CD14-positive monocyte (primary cell): ENCODE results near the gene HTR1B. TPM values are rescaled to one million over a fixed set of nuclear protein-coding genes. Genes with fewer than 3 reads are reported as not detected.

Source experiments
- DNase-seq, 3 donors: peaks; one replicate each; pipeline ENCODE4 v3.0.0-alpha.2; 2011 to 2022
- H2AFZ ChIP-seq: 2 replicates; pipeline ENCODE4 v1.6.0; 2012; ENCODE audit warnings: mild to moderate bottlenecking, low read depth, low read length, inconsistent platforms; ENCODE audit not compliant: insufficient read depth, poor library complexity, severe bottlenecking
- H3K27ac ChIP-seq, 2 donors: 1 replicate in 1 of 2; 2 replicates in 1 of 2; pipeline ENCODE4 v1.5.1; 2012 to 2013; ENCODE audit warnings: low read length in 2 of 2, control low read depth in 1 of 2, inconsistent platforms in 1 of 2, low read depth in 1 of 2, mild to moderate bottlenecking in 1 of 2
- H3K27me3 ChIP-seq, 2 donors: one replicate each; pipeline versions ENCODE4 v1.6.0 to v1.6.1; 2011 to 2013; ENCODE audit warnings: low read length in 2 of 2; ENCODE audit not compliant: control insufficient read depth in 2 of 2, insufficient read depth in 2 of 2
- H3K36me3 ChIP-seq, 2 donors: replicated peaks in 1 of 2; 1 replicate in 1 of 2; 2 replicates in 1 of 2; pipeline versions ENCODE4 v1.5.1 to v1.6.1; 2012 to 2013; ENCODE audit warnings: low read length in 2 of 2, control low read depth in 1 of 2, inconsistent platforms in 1 of 2, mild to moderate bottlenecking in 1 of 2; ENCODE audit not compliant: insufficient read depth in 2 of 2, control insufficient read depth in 1 of 2
- H3K4me1 ChIP-seq, 2 donors: 1 replicate in 1 of 2; 2 replicates in 1 of 2; pipeline versions ENCODE4 v1.5.1 to v1.6.1; 2012 to 2013; ENCODE audit warnings: low read length in 2 of 2, control low read depth in 1 of 2, inconsistent platforms in 1 of 2, mild to moderate bottlenecking in 1 of 2, moderate library complexity in 1 of 2; ENCODE audit not compliant: insufficient read depth in 2 of 2, control insufficient read depth in 1 of 2
- H3K4me2 ChIP-seq: replicated peaks from 2 replicates; pipeline ENCODE3; 2012; ENCODE audit warnings: low read length, moderate library complexity, mild to moderate bottlenecking; ENCODE audit not compliant: poor library complexity, severe bottlenecking; ENCODE audit errors: extremely low read depth
- H3K4me3 ChIP-seq, 3 experiments: fragments of 200-600 bp in 1 of 3; sonication (generic) in 1 of 3; replicated peaks in 1 of 3; 1 replicate in 2 of 3; 2 replicates in 1 of 3; pipeline ENCODE4 v1.5.1; 2011 to 2013; ENCODE audit warnings: low read length in 3 of 3, mild to moderate bottlenecking in 3 of 3, control low read depth in 2 of 3, low read depth in 2 of 3, inconsistent platforms in 1 of 3, moderate library complexity in 1 of 3
- H3K79me2 ChIP-seq: 2 replicates; pipeline ENCODE4 v1.6.0; 2012; ENCODE audit warnings: mild to moderate bottlenecking, control low read depth, inconsistent platforms, low read length, moderate library complexity; ENCODE audit not compliant: insufficient read depth
- H3K9ac ChIP-seq: 2 replicates; pipeline ENCODE4 v1.6.0; 2017; ENCODE audit warnings: low read length, mild to moderate bottlenecking; ENCODE audit not compliant: insufficient read depth, poor library complexity, severe bottlenecking
- H3K9me3 ChIP-seq, 2 donors: replicated peaks in 1 of 2; 1 replicate in 1 of 2; 2 replicates in 1 of 2; pipeline versions ENCODE4 v1.5.1 to v1.6.1; 2012 to 2013; ENCODE audit warnings: low read length in 2 of 2, control low read depth in 1 of 2; ENCODE audit not compliant: control insufficient read depth in 1 of 2, insufficient read depth in 1 of 2
- H4K20me1 ChIP-seq: 2 replicates; pipeline ENCODE4 v1.6.0; 2012; ENCODE audit warnings: mild to moderate bottlenecking, low read length, control low read depth, moderate library complexity; ENCODE audit not compliant: insufficient read depth
- H3K27ac Mint-ChIP-seq, 7 donors: one replicate each; pipeline ENCODE4 v1.8.0; 2020; ENCODE audit warnings: mild to moderate bottlenecking in 7 of 7, mixed read lengths in 7 of 7, moderate library complexity in 6 of 7, inconsistent platforms in 2 of 7
- H3K27me3 Mint-ChIP-seq, 3 donors: one replicate each; pipeline ENCODE4 v1.8.0; 2021 to 2022; ENCODE audit warnings: low read depth in 3 of 3, mild to moderate bottlenecking in 3 of 3, mixed read lengths in 3 of 3, moderate library complexity in 3 of 3, inconsistent platforms in 1 of 3
- H3K36me3 Mint-ChIP-seq, 2 donors: one replicate each; pipeline ENCODE4 v1.8.0; 2020; ENCODE audit warnings: mixed read lengths in 2 of 2, inconsistent platforms in 1 of 2, mild to moderate bottlenecking in 1 of 2
- H3K4me1 Mint-ChIP-seq: one replicate; pipeline ENCODE4 v1.8.0; 2020; ENCODE audit warnings: mild to moderate bottlenecking, mixed read lengths
- H3K4me3 Mint-ChIP-seq, 2 donors: one replicate each; pipeline ENCODE4 v1.8.0; 2020; ENCODE audit warnings: mild to moderate bottlenecking in 2 of 2, mixed read lengths in 2 of 2, moderate library complexity in 1 of 2
- H3K9me3 Mint-ChIP-seq, 7 donors: one replicate each; pipeline ENCODE4 v1.8.0; 2020 to 2022; ENCODE audit warnings: mixed read lengths in 7 of 7, mild to moderate bottlenecking in 6 of 7, moderate library complexity in 6 of 7, inconsistent platforms in 2 of 7
- WGBS: methylation state at CpG from one replicate; pipeline ENCODE4 v1.1.5; 2013; ENCODE audit warnings: missing lambda C conversion rate; ENCODE audit not compliant: insufficient coverage; 5-methylcytosine and 5-hydroxymethylcytosine counted together
- intact Hi-C, 2 donors: fragments of 100-400 bp; cut with micrococcal nuclease; formaldehyde crosslinking; loops; one replicate each; pipeline versions ENCODE4 v1.15.0 to v1.15.1; 2023
- polyA plus RNA-seq, 3 donors: library from polyadenylated mRNA; depleted of rRNA in 1 of 3; unstranded in 2 of 3; stranded (reverse) in 1 of 3; fragments of 300-500 nt in 2 of 3; fragments of >200 nt in 1 of 3; fragmentation: Illumina TruSeq in 2 of 3; gene quantifications; 1 replicate in 2 of 3; 2 replicates in 1 of 3; pipeline ENCODE4 v1.2.3, GENCODE V29; 2012 to 2021
- TF ChIP-seq, protein P1 (sequence below): fragments of 200-600 bp; IDR thresholded peaks from one replicate; pipeline ENCODE4 v1.8.0; 2022; ENCODE audit warnings: antibody characterized with exemption, mild to moderate bottlenecking

HTR1B gene
- polyA plus RNA-seq, 3 donors = not detected

DNA sequence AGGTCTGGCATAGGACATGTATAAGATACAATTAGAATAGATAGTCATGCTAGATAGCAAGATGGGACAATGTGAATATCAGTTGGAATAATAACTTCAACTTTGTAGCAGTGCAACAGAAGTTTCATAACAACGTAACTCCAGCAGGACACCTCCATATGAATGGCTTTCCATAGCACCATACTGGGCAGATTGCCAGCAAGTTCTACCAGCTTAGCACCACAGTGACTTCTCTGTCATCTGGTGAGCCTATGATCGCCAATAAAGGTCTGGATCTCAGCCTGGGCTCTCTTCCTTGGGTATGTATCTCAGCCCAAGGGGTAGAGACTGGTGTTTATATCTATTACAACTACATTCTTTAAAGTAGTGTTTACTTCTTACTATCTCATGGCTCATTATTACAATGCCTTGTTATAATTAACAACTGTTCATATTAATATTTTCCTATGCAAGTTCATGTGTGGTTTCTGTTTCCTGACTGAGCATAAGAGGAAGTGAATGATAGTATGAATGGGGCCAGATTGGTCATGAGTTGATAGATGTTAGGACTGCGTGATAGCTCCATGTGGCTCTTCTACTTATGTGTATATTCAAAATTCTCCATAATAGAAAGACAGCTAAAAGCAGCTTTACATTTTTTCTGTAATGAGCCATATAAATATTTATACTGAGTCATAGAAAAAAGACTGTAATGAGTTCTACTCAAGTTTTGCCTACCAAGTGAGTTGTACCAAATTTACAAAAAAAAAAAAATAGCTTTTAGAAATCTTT lies 22.9 kb downstream of the HTR1B start:
- H3K27ac Mint-ChIP-seq = no peak overlapping the region
- no peaks in the 10 kb centered on the region for H3K36me3 ChIP-seq
- no peak overlapping the region for H3K9ac ChIP-seq
- H4K20me1 ChIP-seq = no peaks in the 10 kb centered on the region
- peaks cover 0 to 6% (median 2%) of the 10 kb centered on the region in 7 donors for H3K9me3 Mint-ChIP-seq
- DNase-seq = no peak
- H3K27me3 Mint-ChIP-seq = peaks cover 0 to 2% (median 0%) of the 10 kb centered on the region in 3 donors
- no peaks in the 10 kb centered on the region for H3K27me3 ChIP-seq
- no peaks in the 10 kb centered on the region for H3K9me3 ChIP-seq
- H3K4me3 Mint-ChIP-seq = no peak overlapping the region
- no peaks in the 10 kb centered on the region for H3K79me2 ChIP-seq
- H2AFZ ChIP-seq = no peak overlapping the region
- no peak overlapping the region for H3K4me3 ChIP-seq
- TF ChIP-seq, protein P1, sequence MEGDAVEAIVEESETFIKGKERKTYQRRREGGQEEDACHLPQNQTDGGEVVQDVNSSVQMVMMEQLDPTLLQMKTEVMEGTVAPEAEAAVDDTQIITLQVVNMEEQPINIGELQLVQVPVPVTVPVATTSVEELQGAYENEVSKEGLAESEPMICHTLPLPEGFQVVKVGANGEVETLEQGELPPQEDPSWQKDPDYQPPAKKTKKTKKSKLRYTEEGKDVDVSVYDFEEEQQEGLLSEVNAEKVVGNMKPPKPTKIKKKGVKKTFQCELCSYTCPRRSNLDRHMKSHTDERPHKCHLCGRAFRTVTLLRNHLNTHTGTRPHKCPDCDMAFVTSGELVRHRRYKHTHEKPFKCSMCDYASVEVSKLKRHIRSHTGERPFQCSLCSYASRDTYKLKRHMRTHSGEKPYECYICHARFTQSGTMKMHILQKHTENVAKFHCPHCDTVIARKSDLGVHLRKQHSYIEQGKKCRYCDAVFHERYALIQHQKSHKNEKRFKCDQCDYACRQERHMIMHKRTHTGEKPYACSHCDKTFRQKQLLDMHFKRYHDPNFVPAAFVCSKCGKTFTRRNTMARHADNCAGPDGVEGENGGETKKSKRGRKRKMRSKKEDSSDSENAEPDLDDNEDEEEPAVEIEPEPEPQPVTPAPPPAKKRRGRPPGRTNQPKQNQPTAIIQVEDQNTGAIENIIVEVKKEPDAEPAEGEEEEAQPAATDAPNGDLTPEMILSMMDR = no peak
- H3K4me1 ChIP-seq = no peaks in the 10 kb centered on the region
- no peaks in the 10 kb centered on the region for H3K36me3 Mint-ChIP-seq
- no peak overlapping the region for H3K27ac ChIP-seq
- no peak overlapping the region for H3K4me2 ChIP-seq
- no peaks in the 10 kb centered on the region for H3K4me1 Mint-ChIP-seq
- intact Hi-C loops = no loop called here
- WGBS = 60% methylated on average over 1 of the region's 3 CpGs

DNA sequence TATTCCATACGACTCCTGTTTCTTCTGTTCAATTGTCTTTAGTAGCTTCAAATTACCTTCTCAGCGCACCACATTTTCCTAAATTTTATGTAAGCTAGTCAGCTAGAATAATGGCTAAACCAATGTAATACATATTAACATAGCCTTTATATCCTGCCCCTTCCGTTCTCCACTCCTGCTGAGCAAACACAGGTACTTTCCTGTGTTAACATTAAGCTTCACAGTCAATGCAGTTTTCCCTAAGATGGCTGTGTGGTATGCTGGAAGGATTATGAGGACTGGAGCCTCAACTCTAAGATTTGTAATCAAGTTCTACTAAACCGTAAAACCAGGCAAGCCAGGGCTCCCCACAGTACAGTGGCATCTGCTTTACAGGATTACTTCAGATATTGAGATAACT lies 29.4 kb downstream of the HTR1B start:
- Histone ChIP-seq H3K4me2 (no peak overlapping the region), H3K4me3 (no peak overlapping the region), H3K4me1 (no peaks in the 10 kb centered on the region), H3K79me2 (no peaks in the 10 kb centered on the region), H3K9ac (no peak overlapping the region), H3K27ac (no peak overlapping the region), H3K27me3 (no peaks in the 10 kb centered on the region), H3K36me3 (no peaks in the 10 kb centered on the region), H2AFZ (no peak overlapping the region), H4K20me1 (no peaks in the 10 kb centered on the region), H3K9me3 (peaks cover 0 to 3% of the 10 kb centered on the region in 2 donors)
- TF ChIP-seq, protein P1 = no peak
- 90% methylated on average over 2 of the region's 4 CpGs for WGBS
- H3K9me3 Mint-ChIP-seq = peaks cover 0 to 4% (median 0%) of the 10 kb centered on the region in 7 donors
- intact Hi-C loops = no loop called here
- H3K36me3 Mint-ChIP-seq = no peaks in the 10 kb centered on the region
- no peaks in the 10 kb centered on the region for H3K4me1 Mint-ChIP-seq
- H3K27me3 Mint-ChIP-seq = no peaks in the 10 kb centered on the region
- H3K4me3 Mint-ChIP-seq = no peak overlapping the region
- no peak overlapping the region for H3K27ac Mint-ChIP-seq
- no peak for DNase-seq
